Measurements from ENCODE around the gene CD52. TPM values are rescaled to one million over a fixed set of nuclear protein-coding genes. Genes with fewer than 3 reads are reported as not detected.

Gene CD52
- total RNA-seq, 6 donors from 2014 or later, result 74.4 to 437 (median 172) TPM

DNA sequence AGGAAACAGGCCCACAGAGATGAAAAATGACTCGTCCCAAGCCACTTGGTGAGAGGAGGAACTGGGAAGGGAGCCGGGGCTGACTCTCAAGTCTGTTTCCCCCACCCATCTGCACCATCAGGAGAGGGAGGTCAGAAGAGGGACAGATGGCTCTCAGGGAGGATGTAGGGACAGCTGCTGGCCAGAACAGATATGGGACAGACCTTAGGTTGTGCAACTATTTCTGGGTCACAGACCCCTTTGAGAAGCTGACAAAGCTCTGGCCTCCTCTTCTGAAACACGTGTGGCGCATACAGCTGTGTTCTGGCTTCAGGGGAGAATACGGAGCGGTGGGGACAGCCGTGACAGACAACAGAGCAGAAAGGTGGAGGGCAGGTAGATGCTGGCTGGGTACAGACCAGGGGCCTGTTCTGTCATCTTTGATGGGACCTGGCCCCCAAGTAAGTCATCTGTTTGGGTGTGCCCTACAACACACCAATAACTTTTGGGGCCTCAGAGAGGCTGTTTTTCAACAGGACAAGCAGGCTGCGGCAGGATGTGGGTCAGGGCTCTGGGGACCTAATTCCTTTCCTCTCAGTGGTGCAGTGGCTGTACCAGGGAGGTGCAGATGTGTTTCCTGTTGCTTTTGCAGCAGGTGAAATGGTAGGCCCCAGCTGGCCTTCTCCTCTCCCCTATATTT lies 30.6 kb upstream of the CD52 start:
- WGBS, 2 donors, result 49 to 63% methylated on average over 2 to 8 of the region's 8 CpGs
- DNase-seq, result peak in 1 of 2 donors; percentile 46
- Histone ChIP-seq H3K4me1 (peaks cover 23 to 88% (median 74%) of the 10 kb centered on the region in 4 donors), H3K27me3 (no peaks in the 10 kb centered on the region), H3K9me3 (no peaks in the 10 kb centered on the region), H3K36me3 (peaks cover 0 to 10% (median 2%) of the 10 kb centered on the region in 4 donors), H3K27ac (peak overlapping the region; percentile 17 to 97 (median 78)), H3K4me3 (no peak overlapping the region)
- ATAC-seq (ENCODE audit: low FRiP score in 2 of 2), result peak in 1 of 2 donors; percentile 38
- TF ChIP-seq, protein P1, sequence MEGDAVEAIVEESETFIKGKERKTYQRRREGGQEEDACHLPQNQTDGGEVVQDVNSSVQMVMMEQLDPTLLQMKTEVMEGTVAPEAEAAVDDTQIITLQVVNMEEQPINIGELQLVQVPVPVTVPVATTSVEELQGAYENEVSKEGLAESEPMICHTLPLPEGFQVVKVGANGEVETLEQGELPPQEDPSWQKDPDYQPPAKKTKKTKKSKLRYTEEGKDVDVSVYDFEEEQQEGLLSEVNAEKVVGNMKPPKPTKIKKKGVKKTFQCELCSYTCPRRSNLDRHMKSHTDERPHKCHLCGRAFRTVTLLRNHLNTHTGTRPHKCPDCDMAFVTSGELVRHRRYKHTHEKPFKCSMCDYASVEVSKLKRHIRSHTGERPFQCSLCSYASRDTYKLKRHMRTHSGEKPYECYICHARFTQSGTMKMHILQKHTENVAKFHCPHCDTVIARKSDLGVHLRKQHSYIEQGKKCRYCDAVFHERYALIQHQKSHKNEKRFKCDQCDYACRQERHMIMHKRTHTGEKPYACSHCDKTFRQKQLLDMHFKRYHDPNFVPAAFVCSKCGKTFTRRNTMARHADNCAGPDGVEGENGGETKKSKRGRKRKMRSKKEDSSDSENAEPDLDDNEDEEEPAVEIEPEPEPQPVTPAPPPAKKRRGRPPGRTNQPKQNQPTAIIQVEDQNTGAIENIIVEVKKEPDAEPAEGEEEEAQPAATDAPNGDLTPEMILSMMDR (IDR thresholded peaks at IDR 0.05), result no peak
- no peak for TF ChIP-seq EP300 (IDR thresholded peaks at IDR 0.05)
- no peak for TF ChIP-seq POLR2AphosphoS5 (IDR thresholded peaks at IDR 0.05)
- peak in 1 of 4 donors; percentile 17 for TF ChIP-seq POLR2A (IDR thresholded peaks at IDR 0.05)

DNA sequence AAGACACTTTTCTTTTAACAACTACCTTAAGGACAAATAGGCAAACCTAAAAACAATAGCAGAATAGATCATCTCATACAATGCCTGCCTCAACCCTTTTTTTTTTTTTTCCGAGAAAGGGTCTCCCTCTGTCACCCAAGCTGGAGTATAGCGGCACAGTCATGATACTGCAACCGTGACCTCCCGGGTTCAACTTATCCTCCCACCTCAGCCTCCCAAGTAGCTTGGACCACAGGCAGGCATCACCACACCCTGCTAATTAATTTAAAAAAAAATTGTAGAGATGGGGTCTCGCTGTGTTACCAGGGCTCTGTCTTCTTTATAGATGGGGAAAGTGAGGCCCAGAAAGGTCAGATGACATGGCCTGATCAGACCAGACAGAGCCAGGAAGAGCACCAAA lies 29.9 kb upstream of the CD52 start:
- Histone ChIP-seq H3K9me3 (no peaks in the 10 kb centered on the region), H3K36me3 (peaks cover 0 to 4% (median 0%) of the 10 kb centered on the region in 4 donors), H3K27ac (peak overlapping the region; percentile 78 to 97 (median 84)), H3K4me1 (peaks cover 23 to 82% (median 71%) of the 10 kb centered on the region in 4 donors), H3K4me3 (no peak overlapping the region), H3K27me3 (no peaks in the 10 kb centered on the region)
- ATAC-seq (ENCODE audit: low FRiP score in 2 of 2) (no peak), DNase-seq (no peak)
- no peak for TF ChIP-seq POLR2AphosphoS5 (IDR thresholded peaks at IDR 0.05)
- no peak for TF ChIP-seq POLR2A (IDR thresholded peaks at IDR 0.05)
- TF ChIP-seq, protein P1 (IDR thresholded peaks at IDR 0.05), result no peak
- TF ChIP-seq EP300 (IDR thresholded peaks at IDR 0.05), result no peak
- WGBS, 2 donors, result 86 to 90% methylated on average over 5 of the region's 5 CpGs

DNA sequence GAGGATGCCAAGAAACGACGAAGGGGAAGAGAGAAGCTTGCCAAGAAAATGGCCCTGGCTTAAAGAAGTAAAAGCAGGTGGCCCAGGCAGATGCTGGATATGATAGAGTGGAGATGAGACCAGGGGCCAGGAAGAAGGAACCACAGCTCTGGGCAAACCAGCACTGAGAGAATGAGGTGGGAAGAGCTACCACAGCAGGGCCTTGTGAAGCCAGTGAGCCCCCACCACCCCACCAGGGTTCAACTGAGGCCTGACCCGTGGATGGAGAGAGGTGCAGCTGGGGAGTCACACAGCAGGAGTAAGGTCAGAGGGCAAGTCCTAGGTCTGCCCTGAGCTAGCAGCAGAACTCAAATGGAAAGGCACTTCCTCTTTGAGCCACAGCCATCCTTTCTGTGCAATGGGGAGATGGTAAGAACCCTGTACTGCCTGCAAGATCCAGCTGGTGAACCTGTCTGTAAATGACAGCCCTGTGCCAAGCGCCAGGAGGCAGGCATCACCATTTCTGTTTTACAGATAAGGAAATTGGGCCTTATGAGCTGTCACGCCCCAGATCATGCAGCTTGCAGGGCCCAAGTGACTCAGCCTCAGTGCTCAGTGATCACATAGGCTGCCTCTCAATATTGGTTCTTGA lies 29.3 kb upstream of the CD52 start:
- ATAC-seq (ENCODE audit: low FRiP score in 2 of 2) (peak in 1 of 2 donors; percentile 10), DNase-seq (peak in 1 of 2 donors; percentile 33)
- WGBS, 2 donors, result 30 to 65% methylated on average over 3 to 5 of the region's 5 CpGs
- peaks cover 23 to 77% (median 71%) of the 10 kb centered on the region in 4 donors for H3K4me1 ChIP-seq
- TF ChIP-seq EP300 (IDR thresholded peaks at IDR 0.05) (no peak), POLR2A (IDR thresholded peaks at IDR 0.05) (no peak), POLR2AphosphoS5 (IDR thresholded peaks at IDR 0.05) (no peak)
- TF ChIP-seq, protein P1 (IDR thresholded peaks at IDR 0.05), result no peak
- H3K4me3 ChIP-seq, result no peak overlapping the region
- H3K27ac ChIP-seq, result peak overlapping the region; percentile 78 to 97 (median 84)
- no peaks in the 10 kb centered on the region for H3K9me3 ChIP-seq
- no peaks in the 10 kb centered on the region for H3K27me3 ChIP-seq
- no peaks in the 10 kb centered on the region for H3K36me3 ChIP-seq

DNA sequence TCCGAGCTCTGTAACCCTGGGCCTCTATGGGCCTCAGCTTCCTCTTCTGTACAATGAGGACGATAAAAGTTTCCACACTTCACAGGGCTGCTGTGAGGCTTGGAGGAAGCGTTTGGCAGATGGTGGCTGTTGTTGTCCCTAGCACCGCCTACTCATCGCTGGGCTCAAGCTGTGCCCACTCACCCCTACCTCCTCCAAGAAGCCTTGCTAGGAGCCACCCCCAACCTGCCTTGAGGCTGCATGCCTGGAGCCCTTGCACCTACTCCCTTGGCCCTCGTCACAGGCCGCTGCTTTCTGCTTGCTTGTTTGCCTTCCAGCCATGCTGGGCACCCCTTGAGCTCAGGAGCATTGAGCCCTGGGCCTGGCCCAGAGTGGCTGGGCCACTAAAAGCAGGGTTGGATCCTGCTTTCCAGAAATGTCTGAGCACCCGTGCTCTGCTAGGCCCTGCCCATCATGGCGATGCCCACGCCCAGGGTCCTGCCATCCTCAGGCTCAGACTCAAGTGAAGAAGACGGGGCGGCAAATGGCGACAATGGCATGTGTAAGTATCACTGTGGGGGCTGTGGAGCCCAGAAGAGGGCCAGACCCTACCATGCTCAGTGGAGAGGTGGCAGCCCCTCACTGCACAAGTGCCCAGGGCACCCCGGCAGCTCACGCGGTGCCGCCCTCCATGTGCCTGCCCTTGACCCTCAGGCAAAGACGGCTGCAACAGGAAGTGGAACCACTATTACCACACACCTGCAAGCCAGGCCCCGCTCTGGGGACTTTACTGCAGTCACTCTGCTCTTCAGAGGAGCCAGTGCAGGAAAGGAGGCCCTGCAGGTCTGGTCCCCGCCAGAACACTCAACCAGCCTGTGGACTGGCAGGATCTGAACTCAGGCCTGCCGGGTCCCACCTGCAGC lies 28.3 kb upstream of the CD52 start:
- peaks cover 17 to 70% (median 61%) of the 10 kb centered on the region in 4 donors for H3K4me1 ChIP-seq
- no peaks in the 10 kb centered on the region for H3K36me3 ChIP-seq
- WGBS, 2 donors, result 73 to 79% methylated on average over 17 to 21 of the region's 21 CpGs
- TF ChIP-seq POLR2AphosphoS5 (IDR thresholded peaks at IDR 0.05), result no peak
- TF ChIP-seq, protein P1 (IDR thresholded peaks at IDR 0.05), result no peak
- no peak for TF ChIP-seq EP300 (IDR thresholded peaks at IDR 0.05)
- no peak for TF ChIP-seq POLR2A (IDR thresholded peaks at IDR 0.05)
- H3K27me3 ChIP-seq, result no peaks in the 10 kb centered on the region
- no peak overlapping the region for H3K4me3 ChIP-seq
- no peaks in the 10 kb centered on the region for H3K9me3 ChIP-seq
- DNase-seq (peak; percentile 76 to 82), ATAC-seq (ENCODE audit: low FRiP score in 2 of 2) (peak; percentile 57 to 66)
- H3K27ac ChIP-seq, result peak overlapping the region; percentile 78 to 97 (median 84)

All from upper lobe of left lung (tissue), 6 donors.